HG02623 (cell line): ENCODE data around the gene HES4.
"Not testable (repeated sequence)": the region's sequence is repeated elsewhere in the genome, so short reads cannot be mapped to it uniquely, and the experiment has no call there.

Experiments
- ATAC-seq: cut with Tn5 transposase; IDR thresholded peaks from one replicate; pipeline ENCODE4 v1.9.1; 2021; ENCODE audit warnings: moderate library complexity; ENCODE audit not compliant: unreplicated experiment

The HES4 gene

GRCh38 chr1:1033731-1034438, 34.0 kb upstream of the HES4 start:
- no peak for ATAC-seq

GRCh38 chr1:1033009-1033587, 33.2 kb upstream of the HES4 start:
- ATAC-seq = peak; percentile 82

- ATAC-seq = no peak
Measured at GRCh38 chr1:1032424-1032823, 32.5 kb upstream of the HES4 start.

- no peak for ATAC-seq
Measured at GRCh38 chr1:1031659-1032235, 31.9 kb upstream of the HES4 start.

GRCh38 chr1:1030867-1031658, 31.2 kb upstream of the HES4 start:
- ATAC-seq = not testable (repeated sequence)

GRCh38 chr1:1027791-1028190, 27.9 kb upstream of the HES4 start:
- no peak for ATAC-seq

- no peak for ATAC-seq
Measured at GRCh38 chr1:1026599-1027413, 26.9 kb upstream of the HES4 start.

- no peak for ATAC-seq
Measured at GRCh38 chr1:1025730-1026129, 25.8 kb upstream of the HES4 start.

GRCh38 chr1:1024771-1025699, 25.1 kb upstream of the HES4 start:
- ATAC-seq = no peak

- no peak for ATAC-seq
Measured at GRCh38 chr1:1024149-1024770, 24.4 kb upstream of the HES4 start.

GRCh38 chr1:1023700-1024099, 23.8 kb upstream of the HES4 start:
- no peak for ATAC-seq

GRCh38 chr1:1022302-1023009, 22.6 kb upstream of the HES4 start:
- ATAC-seq = no peak

GRCh38 chr1:1021920-1022259, 22.0 kb upstream of the HES4 start:
- ATAC-seq = no peak

- ATAC-seq = no peak
Measured at GRCh38 chr1:1021010-1021919, 21.4 kb upstream of the HES4 start.

GRCh38 chr1:1020415-1021009, 20.6 kb upstream of the HES4 start:
- ATAC-seq = peak; percentile 13

- ATAC-seq = peak; percentile 31
Measured at GRCh38 chr1:1020000-1020404, 20.1 kb upstream of the HES4 start, which contains the start of gene AGRN. Gene AGRN, plus strand, starts transcription at chr1:1020120. Its CDS starts 53 bp downstream, at chr1:1020173.
